Endothelial cell (in vitro differentiated cells): ENCODE measurements around the gene LUZP2. TPM values are rescaled to one million over a fixed set of nuclear protein-coding genes. Genes with fewer than 3 reads are reported as not detected.

ENCODE experiments used
- DNase-seq: peaks from one replicate; pipeline ENCODE4 v3.0.0; 2021; ENCODE audit warnings: low spot score
- H3K27ac Mint-ChIP-seq: one replicate; pipeline ENCODE4 v1.8.0; 2021; ENCODE audit warnings: mixed read lengths, inconsistent platforms; ENCODE audit not compliant: unreplicated experiment
- H3K27me3 Mint-ChIP-seq: one replicate; pipeline ENCODE4 v1.8.0; 2021; ENCODE audit warnings: mild to moderate bottlenecking, moderate library complexity, mixed read lengths, inconsistent platforms; ENCODE audit not compliant: unreplicated experiment
- H3K36me3 Mint-ChIP-seq: one replicate; pipeline ENCODE4 v1.8.0; 2021; ENCODE audit warnings: mild to moderate bottlenecking, low read depth, mixed read lengths, inconsistent platforms; ENCODE audit not compliant: unreplicated experiment
- H3K4me1 Mint-ChIP-seq: one replicate; pipeline ENCODE4 v1.8.0; 2021; ENCODE audit warnings: mild to moderate bottlenecking, mixed read lengths, inconsistent platforms; ENCODE audit not compliant: unreplicated experiment
- H3K4me3 Mint-ChIP-seq: one replicate; pipeline ENCODE4 v1.8.0; 2021; ENCODE audit warnings: mild to moderate bottlenecking, mixed read lengths, inconsistent platforms; ENCODE audit not compliant: unreplicated experiment
- H3K9me3 Mint-ChIP-seq: one replicate; pipeline ENCODE4 v1.8.0; 2021; ENCODE audit warnings: mixed read lengths, inconsistent platforms; ENCODE audit not compliant: unreplicated experiment
- CTCF ChIP-seq: fragments of 200-600 bp; sonication (generic); IDR thresholded peaks from one replicate; pipeline ENCODE4 v1.5.0; 2021; ENCODE audit warnings: antibody characterized with exemption; ENCODE audit not compliant: unreplicated experiment
- total RNA-seq: library from RNA; stranded (reverse); fragmentation: NEBNext Ultra II Directional; extraction: Animal tissue kit (Norgen Biotek cat#: 25700); gene quantifications from one replicate; pipeline ENCODE4 v1.2.1, GENCODE V29; 2021; ENCODE audit not compliant: unreplicated experiment

The LUZP2 gene
- total RNA-seq, 1 donor from 2014 or later: 0.10 TPM

DNA sequence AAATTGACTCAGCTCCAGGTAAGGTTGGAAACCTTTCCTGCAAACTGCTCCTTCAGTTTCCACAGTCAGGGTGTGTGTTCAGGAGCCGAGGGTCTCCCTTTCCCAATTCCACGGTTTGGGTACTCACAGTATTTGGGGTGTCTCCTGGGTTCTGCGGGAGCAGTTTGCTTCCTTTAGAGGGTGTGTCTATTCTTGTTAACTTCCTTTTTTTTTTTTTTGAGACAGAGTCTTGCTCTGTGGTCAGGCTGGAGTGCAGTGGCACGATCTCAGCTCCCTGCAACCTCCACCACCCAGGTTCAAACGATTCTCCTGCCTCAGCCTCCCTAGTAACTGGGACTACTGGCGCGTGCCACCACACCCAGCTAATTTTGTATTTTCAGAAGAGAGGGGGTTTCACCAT lies 251.4 kb downstream of the LUZP2 start:
- peak overlapping the region; percentile 67 for H3K27ac Mint-ChIP-seq
- H3K4me3 Mint-ChIP-seq: no peak overlapping the region
- H3K9me3 Mint-ChIP-seq: no peaks in the 10 kb centered on the region
- H3K36me3 Mint-ChIP-seq: no peaks in the 10 kb centered on the region
- H3K27me3 Mint-ChIP-seq: peaks cover 1% of the 10 kb centered on the region
- TF ChIP-seq CTCF: no peak
- DNase-seq: no peak
- peaks cover 14% of the 10 kb centered on the region for H3K4me1 Mint-ChIP-seq

- Mint-ChIP-seq H3K27ac (no peak overlapping the region), H3K9me3 (no peaks in the 10 kb centered on the region), H3K27me3 (no peaks in the 10 kb centered on the region), H3K4me1 (no peaks in the 10 kb centered on the region), H3K36me3 (no peaks in the 10 kb centered on the region), H3K4me3 (no peak overlapping the region)
- no peak for TF ChIP-seq CTCF
- DNase-seq: no peak
Measured at GRCh38 chr11:24754406-24754805, 257.6 kb downstream of the LUZP2 start.

DNA sequence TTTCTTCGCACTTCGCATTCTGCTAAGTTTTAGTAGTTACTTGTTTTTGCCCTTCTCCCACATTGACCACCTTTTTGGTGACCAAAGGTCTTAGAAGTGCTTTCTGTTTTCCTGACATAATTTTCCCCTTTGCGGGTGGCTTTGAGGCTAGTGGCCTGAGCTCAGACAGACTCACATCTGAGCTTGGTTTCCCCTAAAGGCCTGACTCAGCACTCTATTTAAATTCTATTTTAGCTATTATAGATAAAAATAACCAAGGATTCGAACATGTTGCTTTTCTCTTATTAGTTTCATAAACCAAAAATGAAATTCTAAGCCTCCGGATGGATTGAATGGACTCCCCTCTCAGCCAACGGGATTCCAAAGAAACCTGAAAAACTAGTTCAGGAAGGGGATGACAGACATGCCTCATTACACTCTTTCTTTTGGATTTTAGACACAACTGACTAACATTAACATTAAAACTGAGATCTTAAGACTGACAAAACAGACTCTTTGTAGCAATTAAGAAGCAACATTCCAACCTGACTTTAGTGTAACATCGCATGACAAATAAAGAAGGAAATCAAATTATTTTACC lies 258.5 kb downstream of the LUZP2 start:
- H3K27ac Mint-ChIP-seq: no peak overlapping the region
- DNase-seq: no peak
- H3K4me3 Mint-ChIP-seq: no peak overlapping the region
- no peaks in the 10 kb centered on the region for H3K9me3 Mint-ChIP-seq
- H3K36me3 Mint-ChIP-seq: no peaks in the 10 kb centered on the region
- H3K27me3 Mint-ChIP-seq: no peaks in the 10 kb centered on the region
- no peak for TF ChIP-seq CTCF
- no peaks in the 10 kb centered on the region for H3K4me1 Mint-ChIP-seq

- H3K9me3 Mint-ChIP-seq: no peaks in the 10 kb centered on the region
- no peak for DNase-seq
- TF ChIP-seq CTCF: no peak
Measured at GRCh38 chr11:24759742-24760141, 262.9 kb downstream of the LUZP2 start.

DNA sequence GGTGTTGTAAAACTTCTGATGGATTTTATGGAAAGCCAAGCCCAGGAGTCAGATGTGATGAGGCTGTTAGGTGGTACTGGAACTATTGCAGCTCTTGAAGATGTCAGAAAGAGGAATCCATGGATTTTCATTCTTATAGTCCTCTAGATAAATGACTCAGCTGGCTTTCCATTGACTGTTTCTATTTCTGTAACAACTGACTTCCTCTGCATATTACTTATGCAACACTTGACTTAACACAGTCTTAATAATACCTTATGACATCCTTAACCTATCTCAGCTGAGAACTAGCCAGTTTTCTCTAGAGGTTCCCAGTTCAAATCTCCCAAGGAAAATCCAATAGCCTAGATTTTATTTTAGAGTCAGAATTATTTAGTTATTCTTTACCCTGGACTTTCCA lies 263.8 kb downstream of the LUZP2 start:
- no peaks in the 10 kb centered on the region for H3K9me3 Mint-ChIP-seq
- no peak for DNase-seq
- H3K4me3 Mint-ChIP-seq: no peak overlapping the region
- no peaks in the 10 kb centered on the region for H3K4me1 Mint-ChIP-seq
- TF ChIP-seq CTCF: no peak
- H3K27ac Mint-ChIP-seq: no peak overlapping the region
- H3K27me3 Mint-ChIP-seq: no peaks in the 10 kb centered on the region
- H3K36me3 Mint-ChIP-seq: no peaks in the 10 kb centered on the region

More at GRCh38 chr11:24759742-24760141, 262.9 kb downstream of the LUZP2 start:
- Mint-ChIP-seq H3K27me3 (no peaks in the 10 kb centered on the region), H3K4me3 (no peak overlapping the region), H3K36me3 (no peaks in the 10 kb centered on the region), H3K27ac (no peak overlapping the region), H3K4me1 (no peaks in the 10 kb centered on the region)
